SH-SY5Y (cell line): ENCODE results near the gene CSF2.

Experiments used
- GATA2 ChIP-seq: IDR thresholded peaks from 2 replicates; pipeline ENCODE4 v1.6.1; 2011; ENCODE audit warnings: mild to moderate bottlenecking, low read depth, low read length
- GATA3 ChIP-seq: IDR thresholded peaks from 2 replicates; pipeline ENCODE4 v1.6.1; 2011; ENCODE audit warnings: low read depth, mild to moderate bottlenecking, low read length, moderate library complexity

GRCh38 chr5:132060501-132061161 is 13.0 kb upstream of the CSF2 start, which contains the start of gene IL3:
- TF ChIP-seq GATA2, result no peak
- no peak for TF ChIP-seq GATA3
